Ishikawa (cell line): ENCODE results near the gene DSG1.

ENCODE experiments used
- CEBPB ChIP-seq: IDR thresholded peaks from 2 replicates; pipeline ENCODE4 v1.6.1; 2012
- CREB1 ChIP-seq: IDR thresholded peaks from 2 replicates; pipeline ENCODE4 v1.6.1; 2012; ENCODE audit warnings: low read depth
- EGR1 ChIP-seq: IDR thresholded peaks from 2 replicates; pipeline ENCODE4 v1.6.1; 2012
- EP300 ChIP-seq: IDR thresholded peaks from 2 replicates; pipeline ENCODE4 v1.6.1; 2012; ENCODE audit warnings: borderline replicate concordance
- FOXM1 ChIP-seq: IDR thresholded peaks from 2 replicates; pipeline ENCODE4 v1.6.1; 2012; ENCODE audit warnings: low read depth, borderline replicate concordance
- NFIC ChIP-seq: IDR thresholded peaks from 2 replicates; pipeline ENCODE4 v1.6.1; 2012
- RAD21 ChIP-seq: IDR thresholded peaks from 2 replicates; pipeline ENCODE4 v1.6.1; 2012; ENCODE audit warnings: low read depth
- REST ChIP-seq: IDR thresholded peaks from 2 replicates; pipeline ENCODE4 v1.6.1; 2012; ENCODE audit warnings: low read depth, mild to moderate bottlenecking
- TAF1 ChIP-seq: IDR thresholded peaks from 2 replicates; pipeline ENCODE4 v1.6.1; 2012; ENCODE audit warnings: low read depth, mild to moderate bottlenecking
- TEAD4 ChIP-seq: IDR thresholded peaks from 2 replicates; pipeline ENCODE4 v1.6.1; 2012
- USF1 ChIP-seq: IDR thresholded peaks from 2 replicates; pipeline ENCODE4 v1.6.1; 2012
- YY1 ChIP-seq: IDR thresholded peaks from 2 replicates; pipeline ENCODE4 v1.6.1; 2012; ENCODE audit warnings: low read depth
- TF ChIP-seq, protein P1 (sequence below): IDR thresholded peaks from 2 replicates; pipeline ENCODE4 v1.6.1; 2012

DNA sequence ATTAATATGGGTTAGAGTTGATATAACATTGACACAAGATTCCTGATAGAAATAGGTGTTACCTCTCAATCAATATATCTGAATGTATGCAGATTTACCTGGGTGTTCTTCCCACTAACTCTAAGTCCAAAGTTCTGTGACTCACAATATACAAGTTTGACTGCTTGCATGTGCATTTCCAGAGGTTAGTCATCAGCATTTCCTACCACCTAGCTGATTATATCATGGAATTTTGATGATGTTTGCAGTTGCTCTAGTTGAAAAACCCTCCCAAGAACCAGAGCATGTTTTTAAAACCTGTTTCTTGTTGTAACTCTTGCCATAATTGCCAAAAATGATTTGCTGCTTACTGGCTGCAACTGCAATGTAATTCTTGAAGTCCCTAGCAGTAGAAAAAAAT, 15.0 kb upstream of the DSG1 start:
- TF ChIP-seq EP300 (no peak), REST (no peak), USF1 (no peak), CEBPB (no peak), TAF1 (no peak), RAD21 (no peak), FOXM1 (no peak), NFIC (no peak), EGR1 (no peak), CREB1 (no peak), YY1 (no peak), TEAD4 (no peak)
- TF ChIP-seq, protein P1, sequence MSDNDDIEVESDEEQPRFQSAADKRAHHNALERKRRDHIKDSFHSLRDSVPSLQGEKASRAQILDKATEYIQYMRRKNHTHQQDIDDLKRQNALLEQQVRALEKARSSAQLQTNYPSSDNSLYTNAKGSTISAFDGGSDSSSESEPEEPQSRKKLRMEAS = no peak
